Keratinocyte (primary cell): ENCODE data around the gene KCNMA1. TPM values are rescaled to one million over a fixed set of nuclear protein-coding genes. Genes with fewer than 3 reads are reported as not detected.

Experiments
- DNase-seq: peaks from one replicate; pipeline ENCODE4 v3.0.0-alpha.2; 2011; ENCODE audit warnings: low read depth, missing footprints, low spot score
- FAIRE-seq: peaks from 2 replicates; lab custom pipeline; 2011; peaks lifted over from hg19 to GRCh38; lab: Jason Lieb, UNC
- H2AFZ ChIP-seq: 2 replicates; pipeline ENCODE4 v1.6.0; 2012; ENCODE audit warnings: low read length, control low read depth, inconsistent platforms; ENCODE audit not compliant: control insufficient read depth
- H3K27ac ChIP-seq: 2 replicates; pipeline ENCODE4 v1.5.1; 2011; ENCODE audit warnings: low read length; ENCODE audit not compliant: control insufficient read depth, insufficient read depth
- H3K27me3 ChIP-seq: 3 replicates; pipeline ENCODE4 v1.6.0; 2011; ENCODE audit warnings: low read length; ENCODE audit not compliant: control insufficient read depth, insufficient read depth; ENCODE audit errors: extremely low read depth
- H3K36me3 ChIP-seq, 2 experiments: 2 replicates in 1 of 2; 3 replicates in 1 of 2; pipeline ENCODE4 v1.5.1; 2011; ENCODE audit warnings: low read length in 2 of 2, mild to moderate bottlenecking in 1 of 2; ENCODE audit not compliant: control insufficient read depth in 2 of 2, insufficient read depth in 2 of 2; ENCODE audit errors: extremely low read depth in 1 of 2
- H3K4me1 ChIP-seq: 3 replicates; pipeline ENCODE4 v1.5.1; 2011; ENCODE audit warnings: low read length; ENCODE audit not compliant: control insufficient read depth, insufficient read depth; ENCODE audit errors: extremely low read depth
- H3K4me2 ChIP-seq: 3 replicates; pipeline ENCODE4 v1.6.0; 2011; ENCODE audit warnings: low read depth, low read length; ENCODE audit not compliant: control insufficient read depth, insufficient read depth; ENCODE audit errors: extremely low read depth
- H3K4me3 ChIP-seq, 3 experiments: fragments of 200-600 bp in 1 of 3; sonication (generic) in 1 of 3; 2 replicates in 2 of 3; 3 replicates in 1 of 3; pipeline ENCODE4 v1.5.1; 2011 to 2016; ENCODE audit warnings: low read length in 3 of 3, mild to moderate bottlenecking in 3 of 3, control low read depth in 2 of 3, inconsistent platforms in 1 of 3, low read depth in 1 of 3, mixed read lengths in 1 of 3, mixed run types in 1 of 3, moderate library complexity in 1 of 3; ENCODE audit not compliant: control insufficient read depth in 2 of 3, insufficient read depth in 2 of 3; ENCODE audit errors: extremely low read depth in 1 of 3
- H3K79me2 ChIP-seq: 2 replicates; pipeline ENCODE4 v1.6.0; 2012; ENCODE audit warnings: low read length; ENCODE audit not compliant: control insufficient read depth, insufficient read depth
- H3K9ac ChIP-seq: 3 replicates; pipeline ENCODE4 v1.6.0; 2011; ENCODE audit warnings: low read length; ENCODE audit not compliant: control insufficient read depth, insufficient read depth; ENCODE audit errors: extremely low read depth
- H3K9me1 ChIP-seq: 3 replicates; pipeline ENCODE4 v1.6.0; 2011; ENCODE audit warnings: low read length; ENCODE audit not compliant: control insufficient read depth, insufficient read depth; ENCODE audit errors: extremely low read depth
- H3K9me3 ChIP-seq: 2 replicates; pipeline ENCODE4 v1.5.1; 2012; ENCODE audit warnings: low read depth, low read length; ENCODE audit not compliant: control insufficient read depth
- H4K20me1 ChIP-seq: 3 replicates; pipeline ENCODE4 v1.6.0; 2011; ENCODE audit warnings: low read length; ENCODE audit not compliant: control insufficient read depth, insufficient read depth; ENCODE audit errors: extremely low read depth
- EZH2 ChIP-seq: IDR thresholded peaks from one replicate; pipeline ENCODE4 v1.6.1; 2012; ENCODE audit warnings: inconsistent platforms, mild to moderate bottlenecking, low read length, moderate library complexity
- dilution Hi-C: fragments of 300-500 bp; cut with MboI; formaldehyde crosslinking; loops from one replicate; pipeline ENCODE4 v1.7.0; 2020; ENCODE audit warnings: low sequenced_read_pairs; ENCODE audit not compliant: extremely low pct_ligation_motif_present
- polyA plus RNA-seq, 5 experiments: library from polyadenylated mRNA; depleted of rRNA in 3 of 5; stranded (reverse) in 3 of 5; stranded (forward) in 1 of 5; unstranded in 1 of 5; fragments of >200 nt; gene quantifications; 1 replicate in 1 of 5; 2 replicates in 3 of 5; 3 replicates in 1 of 5; pipeline versions ENCODE4 v1.2.1 to v1.2.3, GENCODE V29; 2011 to 2012; ENCODE audit warnings: missing spikeins in 2 of 5, low read depth in 1 of 5, low replicate concordance in 1 of 5
- TF ChIP-seq, protein P1 (sequence below), 3 experiments: IDR thresholded peaks in 1 of 3; conservative IDR thresholded peaks in 1 of 3; optimal IDR thresholded peaks in 1 of 3; 2 replicates in 2 of 3; 3 replicates in 1 of 3; pipeline versions ENCODE3 to v1.5.1; 2011; ENCODE audit warnings: low read length in 3 of 3, mild to moderate bottlenecking in 3 of 3, moderate library complexity in 2 of 3, control low read depth in 1 of 3, inconsistent platforms in 1 of 3; ENCODE audit not compliant: insufficient read depth in 2 of 3; ENCODE audit errors: extremely low read depth in 1 of 3

Gene KCNMA1
- polyA plus RNA-seq, 1 donor (not counting 4 experiments of a cell fraction or from before 2014, with no cell fraction given) = 6.3 TPM

DNA sequence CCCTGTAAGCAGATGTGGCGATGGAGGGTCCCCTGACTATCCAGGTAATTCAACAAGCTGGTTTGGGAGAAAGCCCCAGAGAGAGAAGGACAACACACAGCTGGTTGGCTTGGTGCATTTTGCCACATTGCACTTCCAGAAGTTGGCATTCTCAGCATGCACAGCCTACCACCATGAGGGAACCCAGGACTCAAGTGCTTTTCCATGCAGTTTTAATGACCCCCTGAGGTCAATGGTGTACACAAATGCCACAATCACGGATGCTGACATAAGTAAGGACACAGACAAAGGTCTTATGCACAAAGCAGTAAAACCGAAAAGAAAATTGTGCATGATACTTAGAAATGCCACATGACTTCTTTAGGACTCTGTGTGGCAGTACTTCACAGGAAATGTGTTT, 645.1 kb downstream of the KCNMA1 start:
- Histone ChIP-seq H3K27me3 (no peaks in the 10 kb centered on the region), H3K4me2 (no peak overlapping the region), H3K27ac (no peak overlapping the region), H4K20me1 (no peaks in the 10 kb centered on the region), H3K4me3 (no peak overlapping the region), H3K9me3 (no peaks in the 10 kb centered on the region), H3K9ac (no peak overlapping the region), H3K36me3 (no peaks in the 10 kb centered on the region), H3K9me1 (no peaks in the 10 kb centered on the region), H2AFZ (no peak overlapping the region), H3K4me1 (no peaks in the 10 kb centered on the region), H3K79me2 (no peaks in the 10 kb centered on the region)
- TF ChIP-seq, protein P1, sequence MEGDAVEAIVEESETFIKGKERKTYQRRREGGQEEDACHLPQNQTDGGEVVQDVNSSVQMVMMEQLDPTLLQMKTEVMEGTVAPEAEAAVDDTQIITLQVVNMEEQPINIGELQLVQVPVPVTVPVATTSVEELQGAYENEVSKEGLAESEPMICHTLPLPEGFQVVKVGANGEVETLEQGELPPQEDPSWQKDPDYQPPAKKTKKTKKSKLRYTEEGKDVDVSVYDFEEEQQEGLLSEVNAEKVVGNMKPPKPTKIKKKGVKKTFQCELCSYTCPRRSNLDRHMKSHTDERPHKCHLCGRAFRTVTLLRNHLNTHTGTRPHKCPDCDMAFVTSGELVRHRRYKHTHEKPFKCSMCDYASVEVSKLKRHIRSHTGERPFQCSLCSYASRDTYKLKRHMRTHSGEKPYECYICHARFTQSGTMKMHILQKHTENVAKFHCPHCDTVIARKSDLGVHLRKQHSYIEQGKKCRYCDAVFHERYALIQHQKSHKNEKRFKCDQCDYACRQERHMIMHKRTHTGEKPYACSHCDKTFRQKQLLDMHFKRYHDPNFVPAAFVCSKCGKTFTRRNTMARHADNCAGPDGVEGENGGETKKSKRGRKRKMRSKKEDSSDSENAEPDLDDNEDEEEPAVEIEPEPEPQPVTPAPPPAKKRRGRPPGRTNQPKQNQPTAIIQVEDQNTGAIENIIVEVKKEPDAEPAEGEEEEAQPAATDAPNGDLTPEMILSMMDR (optimal IDR thresholded peaks at IDR 0.05 in 1 of 3, IDR thresholded peaks at IDR 0.05 in 1 of 3, conservative IDR thresholded peaks at IDR 0.05 in 1 of 3; ENCODE audit: extremely low read depth in 1 of 3, insufficient read depth in 2 of 3, low read length in 3 of 3) = no peak
- no peak for TF ChIP-seq EZH2
- DNase-seq = no peak
- FAIRE-seq = no peak
- dilution Hi-C loops = no loop called here

GRCh38 chr10:76991621-76992020, 646.0 kb downstream of the KCNMA1 start:
- dilution Hi-C loops = no loop called here
- no peaks in the 10 kb centered on the region for H3K79me2 ChIP-seq
- H2AFZ ChIP-seq = no peak overlapping the region
- no peak overlapping the region for H3K9ac ChIP-seq
- H3K9me3 ChIP-seq = no peaks in the 10 kb centered on the region
- no peak for DNase-seq
- H3K4me3 ChIP-seq = no peak overlapping the region
- TF ChIP-seq, protein P1 (optimal IDR thresholded peaks at IDR 0.05 in 1 of 3, IDR thresholded peaks at IDR 0.05 in 1 of 3, conservative IDR thresholded peaks at IDR 0.05 in 1 of 3; ENCODE audit: extremely low read depth in 1 of 3, insufficient read depth in 2 of 3, low read length in 3 of 3) = no peak
- no peak for TF ChIP-seq EZH2
- no peaks in the 10 kb centered on the region for H4K20me1 ChIP-seq
- H3K9me1 ChIP-seq = no peaks in the 10 kb centered on the region
- no peaks in the 10 kb centered on the region for H3K27me3 ChIP-seq
- no peak overlapping the region for H3K27ac ChIP-seq
- H3K4me2 ChIP-seq = no peak overlapping the region
- no peak for FAIRE-seq
- H3K4me1 ChIP-seq = no peaks in the 10 kb centered on the region
- H3K36me3 ChIP-seq = no peaks in the 10 kb centered on the region
